ENCODE measurements around the gene ZPR1. TPM values are rescaled to one million over a fixed set of nuclear protein-coding genes. Genes with fewer than 3 reads are reported as not detected.

ZPR1 gene
- total and polyA plus RNA-seq, 2 donors (not counting 1 experiment from before 2014, with no cell fraction given), result 17.9 to 63.1 TPM

GRCh38 chr11:116772443-116773202 is 15.2 kb downstream of the ZPR1 start, which contains the start of gene BUD13:
BUD13 (minus strand) TSS chr11:116772987; CDS start chr11:116772964, 23 bp downstream.
- intact Hi-C loops (cut with micrococcal nuclease), result loop anchor here (1.0 to 5.0 kb wide), 7 partner anchors 16 to 556 kb away; partner anchors contain the start of genes SIK3 and ZPR1
- peak within 1 kb of the TSS; percentile 99 for H3K9ac ChIP-seq (ENCODE audit: low read length)
- peak within 1 kb of the TSS; percentile 100 for H2AFZ ChIP-seq (ENCODE audit: insufficient read depth, low read depth, low read length, poor library complexity, severe bottlenecking)
- H3K4me3 ChIP-seq (ENCODE audit: control extremely low read depth in 1 of 5, extremely low read depth in 1 of 5, insufficient read depth in 1 of 5, low read depth in 2 of 5, low read length in 4 of 5), result peak within 1 kb of the TSS; percentile 71 to 99 (median 95)
- WGBS (ENCODE audit: insufficient coverage), result under 1% methylated on average over 68 of the region's 73 CpGs
- no peaks in the 10 kb centered on the region for H3K27me3 ChIP-seq (replicated peaks in 1 of 4; ENCODE audit: control extremely low read depth in 1 of 4, control insufficient read depth in 3 of 4, insufficient read depth in 4 of 4, low read length in 3 of 4)
- peaks cover 3 to 18% of the 10 kb centered on the region in 2 experiments for H3K36me3 ChIP-seq (replicated peaks in 1 of 2; ENCODE audit: control extremely low read depth in 1 of 2, control insufficient read depth in 1 of 2, extremely low read depth in 1 of 2, insufficient read depth in 2 of 2, low read length in 1 of 2)
- peaks cover 30% of the 10 kb centered on the region for H3K79me2 ChIP-seq (ENCODE audit: control insufficient read depth, insufficient read depth, low read length)
- peak; percentile 96 for DNase-seq
- peaks cover 4% of the 10 kb centered on the region for H4K20me1 ChIP-seq (ENCODE audit: control insufficient read depth, insufficient read depth, low read length, poor library complexity, severe bottlenecking)
- H3K27ac Mint-ChIP-seq, result peak within 1 kb of the TSS; percentile 93
- peaks cover 34% of the 10 kb centered on the region for H3K4me1 Mint-ChIP-seq
- peaks cover 23 to 28% of the 10 kb centered on the region in 2 donors for H3K4me1 ChIP-seq (ENCODE audit: control insufficient read depth in 2 of 2, insufficient read depth in 2 of 2, low read length in 2 of 2)
- H3K27ac ChIP-seq (ENCODE audit: low read length in 2 of 2), result peak within 1 kb of the TSS; percentile 85 to 96
- no peaks in the 10 kb centered on the region for H3K27me3 Mint-ChIP-seq
- ChIA-PET CTCF (interaction anchor here (1.0 to 1.2 kb wide), 2 partner anchors 15 to 63 kb away, joined by 4 read pairs; no protein-coding TSS in a partner anchor), POLR2A (interaction anchor here (1.0 to 3.5 kb wide), 5 partner anchors 15 to 406 kb away, joined by 3 to 11 read pairs (median 3); partner anchors contain the start of genes PAFAH1B2, SIDT2 and ZPR1)
- no peaks in the 10 kb centered on the region for H3K9me3 Mint-ChIP-seq (ENCODE audit: insufficient read depth)
- H3K4me3 Mint-ChIP-seq, result peak within 1 kb of the TSS; percentile 93
- ATAC-seq (ENCODE audit: low read depth), result peak; percentile 89
- peak within 1 kb of the TSS; percentile 90 for H3K4me2 ChIP-seq (replicated peaks; ENCODE audit: low read depth, low read length, poor library complexity, severe bottlenecking)
- H3K9me3 ChIP-seq (ENCODE audit: control extremely low read depth in 1 of 3, control insufficient read depth in 2 of 3, insufficient read depth in 1 of 3, low read length in 2 of 3), result no peaks in the 10 kb centered on the region
- no peak for TF ChIP-seq EZH2 (IDR thresholded peaks at IDR 0.05; ENCODE audit: borderline replicate concordance, insufficient read depth, low read depth, low read length, poor library complexity, severe bottlenecking)
- TF ChIP-seq CTCF (IDR thresholded peaks at IDR 0.05), result no peak
